KMS-11 (cell line): Measurements from ENCODE around the gene IQGAP2.

Experiments
- H2AFZ ChIP-seq: fragments of 200-600 bp; sonication (generic); 2 replicates; pipeline ENCODE4 v1.6.1; 2016; ENCODE audit warnings: antibody characterized with exemption, mixed run types, low read depth
- H3K27ac ChIP-seq: fragments of 200-600 bp; sonication (generic); 2 replicates; pipeline ENCODE4 v1.6.1; 2016; ENCODE audit warnings: mild to moderate bottlenecking, mixed run types
- H3K27me3 ChIP-seq: fragments of 200-600 bp; sonication (generic); 2 replicates; pipeline ENCODE4 v1.6.1; 2017; ENCODE audit warnings: mild to moderate bottlenecking, low read depth, mixed run types, moderate library complexity; ENCODE audit not compliant: insufficient read depth
- H3K36me3 ChIP-seq: fragments of 200-600 bp; sonication (generic); 2 replicates; pipeline ENCODE4 v1.6.1; 2017; ENCODE audit warnings: mild to moderate bottlenecking, mixed run types; ENCODE audit not compliant: insufficient read depth
- H3K4me1 ChIP-seq: fragments of 200-600 bp; sonication (generic); 2 replicates; pipeline ENCODE4 v1.6.1; 2016; ENCODE audit warnings: mild to moderate bottlenecking, low read depth, mixed run types; ENCODE audit not compliant: poor library complexity, severe bottlenecking
- H3K4me2 ChIP-seq: fragments of 200-600 bp; sonication (generic); 2 replicates; pipeline ENCODE4 v1.7.0; 2016; ENCODE audit warnings: mild to moderate bottlenecking, mixed run types
- H3K4me3 ChIP-seq: fragments of 200-600 bp; sonication (generic); IDR thresholded peaks from 2 replicates; pipeline ENCODE4 v1.6.1; 2017; ENCODE audit warnings: low read depth, low read length, mixed read lengths; ENCODE audit not compliant: insufficient read depth
- H3K79me2 ChIP-seq: fragments of 200-600 bp; sonication (generic); 2 replicates; pipeline ENCODE4 v1.6.1; 2016; ENCODE audit warnings: low read depth, mixed run types; ENCODE audit not compliant: insufficient read depth
- H3K9ac ChIP-seq: fragments of 200-600 bp; sonication (generic); 2 replicates; pipeline ENCODE4 v1.6.1; 2016; ENCODE audit warnings: mild to moderate bottlenecking, mixed run types
- H4K20me1 ChIP-seq: fragments of 200-600 bp; sonication (generic); 2 replicates; pipeline ENCODE4 v1.6.1; 2016; ENCODE audit warnings: mild to moderate bottlenecking, mixed run types; ENCODE audit not compliant: insufficient read depth
- TF ChIP-seq, protein P1 (sequence below): fragments of 200-600 bp; sonication (generic); conservative IDR thresholded peaks from 2 replicates; pipeline ENCODE4 v1.6.1; 2017; ENCODE audit warnings: low read depth, mild to moderate bottlenecking, antibody characterized with exemption, low read length, moderate library complexity, mixed read lengths

IQGAP2 gene

DNA sequence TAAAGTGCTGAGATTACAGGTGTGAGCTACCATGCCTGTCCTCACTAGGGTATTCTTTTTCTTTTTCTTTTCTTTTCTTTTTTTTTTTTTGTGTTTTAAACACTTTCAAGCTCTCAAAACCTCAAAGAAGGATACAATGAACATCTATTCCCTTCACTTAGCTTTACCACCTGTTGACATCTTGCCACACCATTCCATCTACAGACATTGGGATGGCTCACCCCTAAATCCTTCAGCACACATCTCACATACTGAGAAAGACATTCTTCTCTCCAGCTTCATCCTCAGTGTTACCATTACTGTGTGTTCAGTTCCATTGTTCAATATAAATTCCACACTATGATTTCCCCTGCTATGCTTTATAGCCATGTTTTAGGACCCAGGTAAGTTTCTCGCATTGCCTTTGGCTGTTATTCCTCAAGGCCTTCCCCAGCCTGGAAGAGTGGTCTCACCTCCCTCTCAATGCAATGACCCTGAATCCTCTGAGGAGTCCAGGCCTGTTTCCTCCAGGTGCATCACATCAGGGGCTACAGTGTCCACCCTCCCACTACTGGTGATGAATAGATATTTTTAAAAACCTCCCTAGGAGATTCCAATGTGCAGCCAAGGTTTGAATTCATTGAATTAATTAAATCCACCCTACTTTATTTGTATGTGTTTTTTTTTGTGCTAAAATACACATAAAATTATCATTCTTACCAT lies 16.7 kb downstream of the IQGAP2 start:
- Histone ChIP-seq H3K9ac (no peak overlapping the region), H3K36me3 (no peaks in the 10 kb centered on the region), H3K79me2 (peaks cover 100% of the 10 kb centered on the region), H4K20me1 (peaks cover 32% of the 10 kb centered on the region), H3K27me3 (no peaks in the 10 kb centered on the region), H3K4me3 (no peak overlapping the region), H3K4me1 (peaks cover 6% of the 10 kb centered on the region), H3K27ac (no peak overlapping the region), H3K4me2 (no peak overlapping the region), H2AFZ (no peak overlapping the region)
- TF ChIP-seq, protein P1, sequence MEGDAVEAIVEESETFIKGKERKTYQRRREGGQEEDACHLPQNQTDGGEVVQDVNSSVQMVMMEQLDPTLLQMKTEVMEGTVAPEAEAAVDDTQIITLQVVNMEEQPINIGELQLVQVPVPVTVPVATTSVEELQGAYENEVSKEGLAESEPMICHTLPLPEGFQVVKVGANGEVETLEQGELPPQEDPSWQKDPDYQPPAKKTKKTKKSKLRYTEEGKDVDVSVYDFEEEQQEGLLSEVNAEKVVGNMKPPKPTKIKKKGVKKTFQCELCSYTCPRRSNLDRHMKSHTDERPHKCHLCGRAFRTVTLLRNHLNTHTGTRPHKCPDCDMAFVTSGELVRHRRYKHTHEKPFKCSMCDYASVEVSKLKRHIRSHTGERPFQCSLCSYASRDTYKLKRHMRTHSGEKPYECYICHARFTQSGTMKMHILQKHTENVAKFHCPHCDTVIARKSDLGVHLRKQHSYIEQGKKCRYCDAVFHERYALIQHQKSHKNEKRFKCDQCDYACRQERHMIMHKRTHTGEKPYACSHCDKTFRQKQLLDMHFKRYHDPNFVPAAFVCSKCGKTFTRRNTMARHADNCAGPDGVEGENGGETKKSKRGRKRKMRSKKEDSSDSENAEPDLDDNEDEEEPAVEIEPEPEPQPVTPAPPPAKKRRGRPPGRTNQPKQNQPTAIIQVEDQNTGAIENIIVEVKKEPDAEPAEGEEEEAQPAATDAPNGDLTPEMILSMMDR = no peak

DNA sequence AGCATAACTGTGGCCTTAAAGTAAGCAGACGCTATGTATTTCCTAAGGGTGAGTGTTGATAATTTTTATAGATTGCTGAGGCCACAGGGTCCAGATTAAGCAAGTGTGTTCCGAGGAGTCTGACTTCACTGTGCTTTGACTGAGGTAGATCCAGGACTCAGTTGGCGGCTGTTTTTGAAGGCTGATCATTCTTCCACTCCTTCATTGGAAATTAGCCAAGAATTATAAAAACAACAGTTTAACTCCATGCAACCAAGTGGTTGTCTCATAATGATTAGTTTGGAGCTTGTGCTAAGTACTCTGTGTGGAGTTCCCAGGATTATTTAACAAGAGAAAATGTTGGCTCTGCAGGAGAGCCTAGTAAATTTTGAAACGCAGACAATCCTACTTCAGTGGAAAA lies 19.1 kb downstream of the IQGAP2 start:
- Histone ChIP-seq H4K20me1 (peaks cover 52% of the 10 kb centered on the region), H3K4me3 (no peak overlapping the region), H2AFZ (no peak overlapping the region), H3K4me1 (peaks cover 14% of the 10 kb centered on the region), H3K4me2 (no peak overlapping the region), H3K27me3 (no peaks in the 10 kb centered on the region), H3K27ac (no peak overlapping the region), H3K9ac (no peak overlapping the region), H3K79me2 (peaks cover 100% of the 10 kb centered on the region), H3K36me3 (no peaks in the 10 kb centered on the region)
- TF ChIP-seq, protein P1 = no peak

DNA sequence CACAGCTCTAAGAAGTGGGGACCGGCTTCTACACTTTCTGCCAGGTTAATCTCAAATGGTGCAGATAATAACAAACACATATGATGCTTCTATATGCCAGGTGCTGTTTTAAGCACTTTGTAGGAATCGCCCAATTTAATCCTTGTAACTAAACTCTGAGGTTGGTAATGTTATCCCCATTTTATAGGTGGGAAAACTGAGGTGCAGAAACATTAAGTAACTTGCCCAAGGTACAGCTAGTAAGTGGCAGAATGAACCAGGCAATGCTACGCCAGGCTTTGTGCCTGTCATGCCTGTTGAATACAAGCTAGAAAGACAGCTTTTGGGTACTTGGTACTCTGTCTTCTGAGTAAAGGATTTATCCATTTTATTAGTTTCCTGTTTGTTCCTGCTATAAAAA lies 19.7 kb downstream of the IQGAP2 start:
- TF ChIP-seq, protein P1 = no peak
- no peak overlapping the region for H3K27ac ChIP-seq
- H4K20me1 ChIP-seq = peaks cover 52% of the 10 kb centered on the region
- peaks cover 100% of the 10 kb centered on the region for H3K79me2 ChIP-seq
- H3K36me3 ChIP-seq = no peaks in the 10 kb centered on the region
- no peak overlapping the region for H3K4me2 ChIP-seq
- no peak overlapping the region for H2AFZ ChIP-seq
- peaks cover 14% of the 10 kb centered on the region for H3K4me1 ChIP-seq
- no peaks in the 10 kb centered on the region for H3K27me3 ChIP-seq
- H3K4me3 ChIP-seq = no peak overlapping the region
- no peak overlapping the region for H3K9ac ChIP-seq

DNA sequence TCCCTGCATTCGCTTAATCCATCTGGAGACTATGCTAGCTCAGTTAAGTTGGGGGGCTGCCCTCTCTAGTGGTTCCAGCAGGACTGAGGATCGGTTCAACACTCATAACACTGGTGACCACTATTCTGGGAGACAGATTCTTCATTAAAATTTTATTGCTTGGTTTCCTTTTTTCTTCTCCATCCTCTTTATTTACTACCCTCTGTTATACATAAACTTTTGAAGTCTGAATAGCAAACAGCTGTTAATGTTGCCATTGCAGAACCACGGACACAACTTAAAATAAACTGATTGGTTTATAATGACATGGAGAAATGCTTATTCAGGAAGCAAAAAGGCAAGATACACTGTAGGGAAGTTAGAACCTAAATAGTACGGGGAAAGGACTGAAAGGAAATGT lies 22.1 kb downstream of the IQGAP2 start:
- Histone ChIP-seq H3K27ac (no peak overlapping the region), H4K20me1 (peaks cover 43% of the 10 kb centered on the region), H3K27me3 (no peaks in the 10 kb centered on the region), H3K4me1 (peaks cover 18% of the 10 kb centered on the region), H3K9ac (no peak overlapping the region), H3K79me2 (peaks cover 97% of the 10 kb centered on the region), H2AFZ (no peak overlapping the region), H3K4me3 (no peak overlapping the region), H3K4me2 (no peak overlapping the region), H3K36me3 (no peaks in the 10 kb centered on the region)
- TF ChIP-seq, protein P1 = no peak
